ENCODE data around the gene PLA2G15.
"Not testable (repeated sequence)": the region's sequence is repeated elsewhere in the genome, so short reads cannot be mapped to it uniquely, and the experiment has no call there.

Gene PLA2G15

DNA sequence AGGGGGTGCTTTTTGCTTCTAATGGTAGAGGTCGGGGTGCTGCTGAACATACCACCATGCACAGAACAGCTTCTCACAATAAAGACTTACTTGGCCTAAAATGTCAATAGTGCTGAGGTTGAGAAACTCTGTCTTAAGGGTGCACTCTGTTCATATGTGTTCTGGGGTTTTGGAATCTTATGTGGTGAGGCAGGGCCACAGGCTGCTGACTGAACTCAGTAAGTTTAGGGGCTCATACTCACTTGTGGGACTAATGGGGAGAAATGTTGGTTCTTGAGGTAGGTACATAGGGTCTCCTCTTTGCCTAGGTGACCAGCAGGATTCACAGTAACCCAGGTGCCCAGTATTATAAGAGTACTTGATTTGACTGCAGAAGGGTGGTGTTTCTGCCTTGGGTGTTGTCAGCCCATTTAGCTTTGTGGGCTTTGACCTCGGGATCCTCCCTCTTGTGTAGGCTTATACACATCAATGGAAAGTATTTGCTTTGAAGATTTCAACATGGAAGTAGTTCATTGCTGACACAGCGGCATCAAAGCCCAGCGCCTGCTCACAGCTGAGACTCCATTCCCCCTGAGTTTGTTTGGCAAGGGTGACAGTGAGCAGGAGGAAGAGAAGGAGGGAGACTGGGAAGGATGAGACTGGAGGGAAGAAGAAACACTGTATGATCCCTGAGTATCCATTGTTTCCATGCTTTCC is 36.3 kb downstream of the PLA2G15 start:
- DNase-seq = no peak

DNA sequence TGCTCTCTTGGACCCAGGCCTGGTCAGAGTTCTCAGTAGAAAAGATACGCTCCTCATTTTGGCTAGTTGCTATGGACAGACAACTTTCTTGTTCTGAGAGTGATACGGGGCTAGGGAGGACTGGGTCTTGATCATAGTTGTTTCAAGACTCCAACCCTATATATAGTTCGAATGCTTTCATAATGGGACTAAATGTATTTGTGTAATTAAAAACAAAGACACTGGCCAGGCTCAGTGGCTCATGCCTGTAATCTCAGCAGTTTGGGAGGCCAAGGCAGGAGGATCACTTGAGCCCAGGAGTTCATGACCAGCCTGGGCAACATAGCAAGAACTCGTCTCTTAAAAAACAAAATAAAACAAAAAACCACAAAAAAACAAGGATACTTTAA is 36.9 kb downstream of the PLA2G15 start:
- DNase-seq = no peak

DNA sequence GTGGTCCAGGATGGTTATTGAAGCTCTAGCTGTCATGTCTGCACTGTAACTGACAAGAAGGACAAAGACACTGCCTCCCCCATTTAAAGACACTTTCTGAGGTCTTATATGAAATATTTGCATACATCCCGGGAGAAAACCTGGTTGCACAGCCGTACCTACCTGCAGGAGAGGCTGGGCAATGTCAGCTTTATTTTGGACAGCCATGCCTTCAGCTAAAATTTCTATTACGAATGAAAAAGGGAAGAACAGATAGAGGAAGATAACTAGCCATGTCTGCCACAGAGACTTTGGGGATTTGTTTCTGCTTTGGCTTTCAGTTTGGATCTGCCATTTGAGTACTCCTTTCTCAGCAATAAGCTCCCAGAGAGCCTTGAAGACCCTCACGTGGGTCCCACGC is 38.2 kb downstream of the PLA2G15 start:
- DNase-seq = no peak

DNA sequence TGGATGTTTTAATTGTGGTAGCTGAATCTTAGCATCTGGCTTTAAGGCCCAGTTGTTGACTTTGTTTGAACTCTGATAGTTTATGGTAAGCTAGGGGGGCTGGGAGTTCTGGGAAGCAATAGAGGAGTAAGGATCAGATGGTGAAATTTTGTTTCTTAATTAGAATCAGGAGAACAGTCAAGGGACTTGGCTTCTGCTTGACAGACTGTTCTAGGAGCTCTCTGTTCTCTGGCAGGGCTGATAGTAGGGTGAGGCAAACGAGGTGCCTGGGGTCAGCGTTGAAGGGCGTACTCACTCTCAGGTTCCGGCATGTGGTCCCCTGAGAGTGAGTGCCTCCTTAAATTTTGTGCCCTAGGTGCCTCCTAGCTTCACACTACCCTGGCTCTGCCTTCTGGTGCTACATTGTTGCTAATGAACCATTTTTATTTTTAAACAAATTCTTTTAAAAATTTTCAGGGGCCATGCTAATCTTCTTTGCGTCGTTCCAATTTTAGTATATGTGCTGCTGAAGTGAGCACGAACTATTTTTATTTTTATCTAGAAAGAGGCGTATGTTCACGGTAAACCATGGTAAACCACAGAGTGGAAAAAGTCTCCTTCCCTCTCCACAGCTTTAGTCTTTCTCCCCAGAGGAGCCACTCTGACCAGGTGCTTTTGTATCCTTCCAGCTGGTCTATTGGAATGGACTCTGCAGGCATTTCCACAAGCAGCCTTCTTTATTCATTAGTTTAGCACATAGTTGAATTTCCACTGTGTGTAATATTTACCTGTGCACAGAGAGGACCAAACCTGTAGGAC is 38.8 kb downstream of the PLA2G15 start:
- DNase-seq = no peak

DNA sequence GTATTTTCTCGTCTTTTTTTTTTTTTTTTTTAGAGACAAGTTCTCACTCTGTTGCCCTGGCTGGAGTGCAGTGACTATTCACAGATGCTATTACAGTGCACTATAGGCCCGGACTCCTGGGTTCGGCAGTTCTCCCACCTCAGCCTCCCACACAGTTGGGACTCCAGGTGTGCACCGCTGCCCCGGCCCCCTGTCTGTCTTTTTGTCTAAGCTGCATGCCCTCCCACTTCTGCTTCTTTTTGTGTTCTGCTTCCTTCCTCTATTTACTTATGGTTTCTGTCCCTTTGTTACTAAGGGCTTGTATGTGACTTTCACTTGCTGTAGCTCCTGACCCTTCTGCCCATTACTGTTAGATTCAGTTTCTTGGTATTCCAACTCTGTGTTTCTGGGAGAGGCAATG is 39.7 kb downstream of the PLA2G15 start:
- no peak for DNase-seq

DNA sequence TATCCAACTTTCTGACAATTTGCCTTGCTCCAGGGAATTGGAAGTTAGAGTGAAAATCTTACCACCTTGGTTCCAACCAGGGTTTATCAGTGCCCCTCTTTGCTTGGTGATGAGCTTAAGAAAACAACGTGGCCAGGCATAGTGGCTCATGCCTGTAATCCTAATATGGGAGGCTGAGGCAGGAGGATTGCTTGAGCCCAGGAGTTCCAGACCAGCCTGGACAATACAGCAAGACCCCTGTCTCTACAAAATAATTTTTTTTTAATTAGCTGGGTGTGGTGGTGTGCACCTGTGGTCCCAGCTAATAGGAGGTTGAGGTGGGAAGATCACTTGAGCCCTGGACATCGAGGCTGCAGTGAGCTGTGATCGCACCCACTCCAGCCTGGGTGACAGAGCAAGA is 40.5 kb downstream of the PLA2G15 start:
- no peak for DNase-seq

DNA sequence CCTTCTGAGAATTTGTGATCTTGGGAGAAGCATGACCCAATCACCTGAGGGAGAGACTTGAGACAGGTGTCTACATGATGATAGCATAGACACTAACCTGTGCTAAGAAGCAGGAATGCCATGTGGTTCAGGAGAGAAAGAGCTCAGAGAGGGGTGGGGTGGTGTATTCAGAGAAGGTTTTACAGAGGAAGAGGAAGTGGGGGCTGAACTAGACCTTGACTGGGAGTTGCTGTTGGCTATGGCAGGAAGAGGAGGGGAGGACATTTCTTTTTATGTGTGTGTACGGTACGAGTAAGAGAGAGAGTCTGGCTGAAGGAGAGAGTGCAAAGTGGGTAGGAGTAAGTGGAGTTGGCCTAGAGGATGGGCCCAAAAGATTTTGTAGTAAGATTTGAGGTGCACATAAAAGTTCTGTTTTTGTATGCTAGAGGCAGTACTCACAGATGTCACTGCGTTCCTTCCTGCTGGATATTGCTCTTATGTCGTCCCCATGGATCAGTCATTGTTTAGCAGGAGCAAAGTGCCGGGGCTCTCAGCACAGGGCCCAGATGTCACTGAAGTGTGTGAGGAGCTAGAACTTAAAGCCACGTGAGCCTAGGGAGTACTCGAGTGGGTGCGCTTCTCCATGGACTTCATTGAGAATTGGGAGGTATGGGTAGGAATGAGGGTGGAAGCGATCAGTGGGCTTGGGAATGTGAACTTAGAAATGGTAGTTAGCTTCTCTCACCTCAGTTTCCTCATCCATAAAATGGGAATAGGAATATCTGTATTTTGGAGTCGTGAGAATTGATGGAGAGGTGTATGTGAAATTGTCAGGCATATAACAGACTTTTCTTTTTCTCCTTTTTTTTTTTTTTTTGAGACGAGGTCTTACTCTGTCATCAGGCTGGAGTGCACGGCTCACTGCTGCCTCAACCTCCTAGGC is 41.2 kb downstream of the PLA2G15 start:
- DNase-seq = no peak

DNA sequence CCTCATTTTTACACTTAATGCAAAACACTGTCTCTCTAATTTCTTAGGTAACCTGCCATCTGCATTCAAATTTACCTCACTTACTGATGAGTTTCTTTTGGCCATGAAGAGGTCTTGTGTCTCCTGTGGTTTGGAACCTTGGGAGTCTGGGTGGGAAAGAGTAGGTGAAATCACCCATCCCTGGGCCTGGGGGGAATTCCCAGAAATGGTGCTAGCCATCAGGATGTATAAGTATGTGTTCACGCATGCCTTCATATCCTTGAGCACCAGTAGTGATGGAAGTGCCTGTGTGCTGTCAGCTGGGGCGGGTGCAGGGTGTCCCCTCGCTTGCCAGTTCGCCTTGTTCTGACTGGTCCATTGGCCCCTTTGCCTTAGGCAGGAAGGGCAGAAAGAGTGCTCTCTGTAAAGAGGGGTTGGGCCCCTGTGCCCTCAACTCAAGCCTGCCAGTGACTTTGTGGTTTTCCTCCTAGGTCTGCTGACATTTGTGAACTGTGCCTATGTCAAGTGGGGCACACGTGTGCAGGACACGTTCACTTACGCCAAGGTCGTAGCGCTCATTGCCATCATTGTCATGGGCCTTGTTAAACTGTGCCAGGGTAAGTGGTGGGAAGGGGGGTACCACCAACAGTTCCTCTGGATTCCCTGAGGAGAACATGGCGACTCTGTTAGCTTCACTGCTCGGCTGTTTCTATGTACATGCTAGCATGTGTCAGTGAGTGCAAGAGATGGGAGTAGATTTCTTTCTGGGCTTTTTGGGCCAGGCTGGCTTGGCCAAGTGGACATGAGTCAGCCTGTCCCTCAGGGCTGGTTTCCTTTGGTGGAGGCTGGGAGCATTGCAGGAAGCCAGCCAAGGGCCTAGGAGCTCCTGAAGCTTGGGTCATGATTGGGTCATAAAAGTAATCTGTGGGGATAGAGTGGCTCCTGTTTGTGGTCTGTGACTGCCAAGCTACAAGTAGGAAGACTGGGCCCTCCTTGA is 42.4 kb downstream of the PLA2G15 start:
- peak; percentile 24 to 53 for DNase-seq

DNA sequence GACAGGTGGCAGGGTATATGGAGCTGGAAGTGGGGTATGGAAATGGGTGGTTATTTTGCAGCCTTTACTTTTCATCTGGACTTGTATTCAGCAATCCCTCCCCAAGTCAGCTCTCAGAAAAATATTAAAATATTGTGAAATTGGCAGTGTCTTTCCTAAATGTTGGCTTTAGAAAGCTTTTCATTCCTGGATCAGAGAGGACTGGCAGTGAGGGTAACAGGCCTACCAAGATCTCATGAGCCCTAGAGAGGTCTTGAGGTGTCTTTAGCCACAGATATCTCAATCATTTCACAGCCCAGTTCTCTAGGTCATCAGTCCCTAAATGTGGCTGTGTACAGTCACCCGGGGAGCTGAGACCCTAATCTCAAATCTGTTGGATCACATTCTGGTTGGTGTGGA is 43.1 kb downstream of the PLA2G15 start:
- DNase-seq = no peak

DNA sequence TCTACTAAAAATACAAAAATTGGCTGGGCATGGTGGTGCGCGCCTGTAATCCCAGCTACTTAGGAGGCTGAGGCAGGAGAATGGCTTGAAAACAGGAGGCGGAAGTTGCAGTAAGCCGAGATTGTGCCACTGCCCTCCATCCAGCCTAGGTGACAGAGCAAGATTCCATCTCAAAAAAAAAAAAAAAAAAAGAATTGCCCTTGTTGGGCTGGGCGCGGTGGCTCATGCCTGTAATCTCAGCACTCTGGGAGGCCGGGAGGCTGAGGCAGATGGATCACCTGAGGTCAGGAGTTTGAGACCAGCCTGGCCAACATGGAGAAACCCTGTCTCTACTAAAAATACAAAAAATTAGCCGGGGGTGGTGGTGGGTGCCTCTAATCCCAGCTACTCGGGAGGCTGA is 43.6 kb downstream of the PLA2G15 start:
- DNase-seq = not testable (repeated sequence)

DNA sequence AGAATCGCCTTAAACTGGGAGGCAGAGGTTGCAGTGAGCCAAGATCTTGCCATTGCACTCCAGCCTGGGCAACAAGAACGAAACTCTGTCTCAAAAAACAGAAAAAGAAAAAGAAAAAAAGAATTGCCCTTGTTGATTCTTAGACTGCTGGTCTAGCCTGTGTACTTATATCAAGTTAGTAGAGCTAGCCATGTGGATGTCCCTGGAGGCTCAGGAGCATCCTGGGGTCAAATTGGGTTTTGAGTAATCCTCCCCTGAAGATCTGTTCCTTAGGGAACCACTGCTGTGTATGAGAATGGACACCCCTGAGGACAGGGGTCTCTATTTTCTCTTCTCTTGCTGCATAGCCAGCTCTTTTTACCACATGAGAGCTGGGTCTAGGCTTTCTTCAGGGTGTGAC is 44.0 kb downstream of the PLA2G15 start:
- no peak for DNase-seq

DNA sequence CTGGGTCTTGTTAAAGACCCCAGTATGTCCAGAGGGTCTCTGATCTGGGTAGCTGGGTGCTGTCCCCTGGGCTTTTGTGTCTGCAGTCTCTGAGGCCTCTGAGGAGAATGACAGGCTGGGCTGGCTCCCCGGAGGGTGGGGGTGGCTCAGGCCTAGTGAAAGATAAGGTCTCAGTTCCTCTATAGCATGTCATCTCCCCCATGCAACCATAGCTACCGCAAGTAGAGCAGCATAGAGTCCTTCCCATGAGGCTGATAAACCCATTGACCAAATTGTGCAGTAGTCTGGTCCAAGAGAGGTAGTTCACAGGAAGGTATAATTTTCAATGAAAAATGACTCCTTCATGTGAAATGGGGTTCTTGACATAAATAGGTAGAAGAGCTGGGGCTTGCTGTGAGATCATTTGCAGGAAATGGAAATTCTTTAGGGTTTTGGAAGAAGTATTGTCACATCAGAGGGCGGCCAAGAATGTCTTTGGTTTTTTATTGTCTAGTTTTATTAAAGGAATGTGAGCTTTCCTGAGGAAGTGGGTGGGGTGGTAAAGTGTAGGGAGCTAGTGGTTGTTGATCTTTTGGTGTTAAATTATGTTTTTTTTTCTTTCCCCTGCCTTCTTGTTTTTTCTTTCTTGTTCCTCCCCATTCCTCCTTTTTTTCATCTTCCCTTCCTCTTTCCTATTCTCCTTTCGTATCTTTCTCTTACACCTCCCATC is 44.6 kb downstream of the PLA2G15 start:
- DNase-seq = no peak

DNA sequence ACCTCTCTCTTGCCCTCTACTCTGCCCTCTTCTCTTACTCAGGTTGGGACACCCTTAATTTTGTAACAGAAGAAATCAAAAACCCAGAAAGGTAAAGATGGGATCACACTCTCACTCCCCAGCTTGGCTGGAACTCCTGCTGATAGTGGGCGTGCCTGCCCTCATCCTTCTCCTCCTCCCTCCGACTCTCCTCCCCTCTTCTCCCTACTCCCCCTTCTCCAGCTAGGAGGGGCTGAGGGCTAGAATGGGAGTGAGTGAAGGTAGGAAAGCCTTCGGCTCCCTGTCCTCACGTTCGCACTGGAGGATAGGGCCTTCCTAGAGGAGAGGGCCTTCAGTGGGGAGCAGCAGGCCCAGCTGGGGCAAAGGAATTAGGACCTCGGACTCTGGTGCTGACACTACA is 45.3 kb downstream of the PLA2G15 start:
- no peak for DNase-seq

DNA sequence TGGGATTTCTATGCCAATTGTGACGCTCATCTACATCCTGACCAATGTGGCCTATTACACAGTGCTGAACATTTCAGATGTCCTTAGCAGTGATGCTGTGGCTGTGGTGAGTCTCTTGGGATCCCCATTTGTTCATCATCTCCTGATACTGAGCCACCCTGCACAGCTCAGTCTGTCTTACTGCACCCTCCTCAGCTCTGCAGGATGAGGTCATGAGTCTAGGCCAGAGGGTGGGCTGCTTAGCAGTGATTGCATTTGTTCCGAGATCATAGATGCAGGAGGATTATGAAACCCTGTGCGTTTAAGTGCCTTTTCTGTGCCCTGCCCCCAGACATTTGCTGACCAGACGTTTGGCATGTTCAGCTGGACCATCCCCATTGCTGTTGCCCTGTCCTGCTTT is 46.1 kb downstream of the PLA2G15 start:
- no peak for DNase-seq

DNA sequence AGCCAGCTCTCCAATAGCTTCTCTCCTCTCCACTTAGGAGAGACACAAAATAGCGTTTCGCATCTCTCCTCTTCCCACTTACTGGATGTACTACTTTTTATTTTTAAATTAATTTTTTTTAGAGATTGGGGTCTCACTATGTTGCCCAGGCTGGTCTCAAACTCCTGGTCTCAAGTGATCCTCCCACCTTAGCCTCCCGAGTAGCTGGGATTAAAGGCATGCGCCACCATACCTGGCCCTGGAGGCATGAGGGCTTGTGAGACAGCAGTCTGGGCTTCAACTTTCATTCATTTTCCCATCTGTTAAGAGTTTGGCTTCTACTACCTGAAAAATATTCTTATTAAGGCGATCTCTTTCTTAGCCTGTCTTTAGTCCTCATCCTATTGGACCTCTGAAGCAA is 47.3 kb downstream of the PLA2G15 start:
- no peak for DNase-seq

DNA sequence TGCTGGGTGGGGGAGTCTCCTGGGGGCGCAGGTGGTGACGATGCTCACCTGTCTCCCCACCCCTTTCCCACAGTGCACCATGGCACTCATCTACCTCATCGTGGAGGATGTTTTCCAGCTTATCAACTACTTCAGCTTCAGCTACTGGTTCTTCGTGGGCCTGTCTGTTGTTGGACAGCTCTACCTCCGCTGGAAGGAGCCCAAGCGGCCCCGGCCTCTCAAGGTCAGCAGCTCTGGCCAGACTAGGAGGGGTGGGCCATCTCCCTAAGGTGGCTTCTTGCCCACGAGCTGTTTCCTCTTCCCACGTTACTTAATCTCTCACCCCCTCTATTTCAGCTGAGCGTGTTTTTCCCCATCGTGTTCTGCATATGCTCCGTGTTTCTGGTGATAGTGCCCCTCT is 51.1 kb downstream of the PLA2G15 start:
- DNase-seq = no peak

DNA sequence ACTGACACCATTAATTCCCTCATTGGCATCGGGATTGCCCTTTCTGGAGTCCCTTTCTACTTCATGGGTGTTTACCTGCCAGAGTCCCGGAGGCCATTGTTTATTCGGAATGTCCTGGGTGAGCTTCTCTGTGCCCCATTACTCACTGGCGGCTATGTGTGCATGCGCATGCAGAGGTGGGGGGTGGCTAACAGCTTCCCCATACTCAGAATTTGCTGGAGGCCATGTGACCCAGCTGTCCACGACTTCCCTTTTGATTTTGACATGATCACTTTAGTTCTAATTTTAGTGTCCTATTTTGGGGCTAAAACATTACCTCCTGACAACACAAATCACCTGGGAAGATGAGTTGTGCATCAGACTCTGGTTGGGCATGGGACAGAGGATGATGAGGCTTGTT is 51.5 kb downstream of the PLA2G15 start:
- DNase-seq = no peak

DNA sequence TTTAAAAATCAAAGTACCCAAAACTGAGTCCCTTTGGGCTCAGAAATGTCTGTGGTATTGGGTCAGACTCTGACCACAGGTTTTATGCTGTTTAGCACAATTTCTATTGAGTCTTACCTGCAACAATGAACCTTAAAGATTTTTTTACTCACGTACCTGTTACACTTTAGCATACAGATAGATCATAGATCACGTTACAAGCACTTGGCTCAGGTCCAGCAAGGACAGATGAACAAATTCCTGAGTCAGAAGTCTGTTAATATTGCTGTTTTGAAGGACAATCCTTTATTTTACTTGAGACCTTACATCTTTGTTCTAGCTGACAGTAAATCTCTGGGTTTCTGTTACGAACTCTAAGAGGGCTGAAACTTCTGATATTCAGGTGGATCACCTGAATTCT is 52.7 kb downstream of the PLA2G15 start:
- DNase-seq = no peak

DNA sequence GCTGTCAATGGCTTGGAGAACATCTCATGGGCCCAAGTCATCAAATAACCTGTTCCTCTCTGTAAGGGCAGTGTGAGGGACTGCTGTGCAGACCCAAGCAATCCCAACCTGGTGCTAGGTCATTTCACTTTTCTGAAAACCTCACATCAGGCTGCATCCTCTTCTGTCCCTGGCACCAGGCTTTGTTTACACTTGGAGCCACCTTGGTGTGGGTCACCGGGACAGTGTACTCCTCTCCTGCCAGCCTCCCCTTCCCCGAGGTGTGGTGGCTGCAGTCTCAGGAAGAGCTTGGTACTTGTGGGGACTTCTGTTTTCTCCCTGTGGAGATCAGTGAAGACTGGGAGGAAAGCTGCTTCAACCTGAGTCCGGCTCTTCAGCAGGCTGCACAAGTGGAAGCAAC is 53.1 kb downstream of the PLA2G15 start:
- DNase-seq = no peak

DNA sequence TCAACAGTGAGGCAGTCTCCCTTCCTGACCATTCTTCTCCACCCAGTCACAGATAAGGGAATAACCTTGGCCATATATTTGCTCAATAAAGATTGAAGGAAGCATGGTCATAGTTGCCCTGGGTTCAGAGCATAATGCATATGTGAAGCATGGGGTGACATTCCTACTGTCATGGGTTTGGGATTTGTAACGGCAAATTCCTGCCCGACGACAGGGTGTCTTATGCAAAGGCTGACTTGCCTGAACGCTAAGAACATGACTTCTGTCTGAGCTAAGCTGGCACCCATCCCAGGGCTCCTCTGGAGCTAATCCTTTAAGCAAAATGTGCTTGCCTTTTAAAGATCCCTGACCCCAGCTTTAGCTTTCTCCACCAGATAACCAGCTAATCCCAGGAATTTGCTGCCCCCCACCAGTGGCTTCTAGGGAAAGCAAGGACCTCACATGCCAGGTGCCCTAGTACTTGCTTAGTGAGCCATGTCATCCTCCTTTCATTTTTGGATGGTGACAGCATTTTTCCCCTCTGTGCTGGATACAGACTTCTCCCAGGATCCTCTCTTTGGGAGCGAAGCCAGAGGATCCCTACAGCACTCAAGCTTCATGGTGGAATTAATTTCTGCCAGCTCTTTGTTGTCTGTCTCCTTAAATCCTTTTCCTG is 53.9 kb downstream of the PLA2G15 start:
- DNase-seq = no peak

Data from SW 1271 (cell line).